VCaP (cell line): ENCODE data around the gene BPTF.

Experiments used
- H3K27ac ChIP-seq: fragments of 450-650 bp; 2 replicates; pipeline ENCODE4 v1.5.1; 2017
- TF ChIP-seq, protein P1 (sequence below): fragments of 450-650 bp; conservative IDR thresholded peaks from 2 replicates; pipeline ENCODE4 v1.5.1; 2017; ENCODE audit warnings: mild to moderate bottlenecking, moderate library complexity

BPTF gene

GRCh38 chr17:67829331-67829730 is 4.0 kb downstream of the BPTF start:
- H3K27ac ChIP-seq: no peak overlapping the region
- TF ChIP-seq, protein P1, sequence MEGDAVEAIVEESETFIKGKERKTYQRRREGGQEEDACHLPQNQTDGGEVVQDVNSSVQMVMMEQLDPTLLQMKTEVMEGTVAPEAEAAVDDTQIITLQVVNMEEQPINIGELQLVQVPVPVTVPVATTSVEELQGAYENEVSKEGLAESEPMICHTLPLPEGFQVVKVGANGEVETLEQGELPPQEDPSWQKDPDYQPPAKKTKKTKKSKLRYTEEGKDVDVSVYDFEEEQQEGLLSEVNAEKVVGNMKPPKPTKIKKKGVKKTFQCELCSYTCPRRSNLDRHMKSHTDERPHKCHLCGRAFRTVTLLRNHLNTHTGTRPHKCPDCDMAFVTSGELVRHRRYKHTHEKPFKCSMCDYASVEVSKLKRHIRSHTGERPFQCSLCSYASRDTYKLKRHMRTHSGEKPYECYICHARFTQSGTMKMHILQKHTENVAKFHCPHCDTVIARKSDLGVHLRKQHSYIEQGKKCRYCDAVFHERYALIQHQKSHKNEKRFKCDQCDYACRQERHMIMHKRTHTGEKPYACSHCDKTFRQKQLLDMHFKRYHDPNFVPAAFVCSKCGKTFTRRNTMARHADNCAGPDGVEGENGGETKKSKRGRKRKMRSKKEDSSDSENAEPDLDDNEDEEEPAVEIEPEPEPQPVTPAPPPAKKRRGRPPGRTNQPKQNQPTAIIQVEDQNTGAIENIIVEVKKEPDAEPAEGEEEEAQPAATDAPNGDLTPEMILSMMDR: no peak

GRCh38 chr17:67830440-67830839 is 5.1 kb downstream of the BPTF start:
- TF ChIP-seq, protein P1: no peak
- no peak overlapping the region for H3K27ac ChIP-seq

DNA sequence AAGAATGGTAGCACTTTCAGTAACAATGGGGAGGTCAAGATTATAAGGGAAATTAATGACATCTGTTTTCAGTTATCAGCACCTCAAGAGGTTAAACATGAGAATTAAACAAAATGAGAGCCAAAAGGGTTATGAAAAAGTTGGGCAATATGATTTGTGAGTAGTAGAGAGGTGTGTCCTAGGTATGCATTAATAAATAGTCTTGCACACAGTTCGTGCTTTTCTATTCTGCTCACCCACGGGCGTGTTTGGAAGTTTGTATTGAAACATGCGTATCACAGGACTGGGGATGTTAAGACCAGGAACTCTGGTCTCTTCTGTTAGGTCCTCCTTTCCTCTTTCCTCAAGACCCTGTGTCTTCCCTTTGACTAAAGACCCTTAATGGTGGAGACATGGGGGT is 6.0 kb downstream of the BPTF start:
- no peak overlapping the region for H3K27ac ChIP-seq
- TF ChIP-seq, protein P1: no peak

DNA sequence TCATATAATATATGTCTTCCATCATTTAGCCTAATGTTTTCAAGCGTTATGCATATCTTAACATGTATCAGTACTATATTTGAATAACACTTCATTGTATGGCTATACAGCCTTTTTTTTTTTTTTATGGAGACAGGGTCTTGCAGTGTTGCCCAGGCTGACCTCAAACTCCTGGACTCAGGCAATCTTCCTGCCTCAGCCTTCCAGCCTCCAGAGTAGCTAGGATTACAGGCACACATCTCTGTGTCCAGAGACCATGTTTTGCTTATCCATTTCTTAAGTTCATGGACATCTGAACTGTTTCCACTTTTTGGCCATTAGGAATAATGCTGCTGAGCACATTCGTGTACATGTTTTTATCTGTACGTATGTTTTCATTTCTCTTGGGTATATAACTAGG is 7.8 kb downstream of the BPTF start:
- TF ChIP-seq, protein P1: no peak
- no peak overlapping the region for H3K27ac ChIP-seq

GRCh38 chr17:67833946-67834631 is 8.8 kb downstream of the BPTF start:
- TF ChIP-seq, protein P1: no peak
- no peak overlapping the region for H3K27ac ChIP-seq

DNA sequence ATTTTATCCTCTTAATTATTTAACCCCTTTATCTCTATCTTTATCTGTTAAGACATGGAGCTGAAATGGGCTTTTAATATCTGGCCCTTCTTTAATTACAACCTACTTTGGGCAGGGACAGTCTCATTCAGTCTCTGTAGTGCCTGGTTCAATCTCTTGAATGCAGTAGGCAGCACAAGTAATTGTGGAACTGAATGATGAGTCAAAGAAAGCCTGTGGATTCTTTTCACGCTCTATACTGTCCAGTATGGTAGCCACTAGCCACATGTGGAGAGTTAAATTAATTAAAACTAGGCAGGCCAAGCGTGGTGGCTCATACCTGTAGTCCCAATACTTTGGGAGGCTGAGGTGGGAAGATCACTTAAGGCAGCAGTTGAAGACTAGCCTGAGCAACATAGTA is 9.3 kb downstream of the BPTF start:
- H3K27ac ChIP-seq: no peak overlapping the region
- TF ChIP-seq, protein P1: no peak

- H3K27ac ChIP-seq: no peak overlapping the region
These were observed 11.1 kb downstream of the BPTF start for GRCh38 chr17:67836205-67836987.

More at GRCh38 chr17:67836205-67836987, 11.1 kb downstream of the BPTF start:
- TF ChIP-seq, protein P1: no peak
